ENCODE data around the gene NFKBIB. TPM values are rescaled to one million over a fixed set of nuclear protein-coding genes. Genes with fewer than 3 reads are reported as not detected.
A peak's percentile ranks its signal among the peaks of the same experiment; 100 is the strongest.
"Not testable (repeated sequence)": the region's sequence is repeated elsewhere in the genome, so short reads cannot be mapped to it uniquely, and the experiment has no call there.

The NFKBIB gene
- total and polyA plus RNA-seq, 3 experiments from 2014 or later = 15.6 to 116 (median 107) TPM

DNA sequence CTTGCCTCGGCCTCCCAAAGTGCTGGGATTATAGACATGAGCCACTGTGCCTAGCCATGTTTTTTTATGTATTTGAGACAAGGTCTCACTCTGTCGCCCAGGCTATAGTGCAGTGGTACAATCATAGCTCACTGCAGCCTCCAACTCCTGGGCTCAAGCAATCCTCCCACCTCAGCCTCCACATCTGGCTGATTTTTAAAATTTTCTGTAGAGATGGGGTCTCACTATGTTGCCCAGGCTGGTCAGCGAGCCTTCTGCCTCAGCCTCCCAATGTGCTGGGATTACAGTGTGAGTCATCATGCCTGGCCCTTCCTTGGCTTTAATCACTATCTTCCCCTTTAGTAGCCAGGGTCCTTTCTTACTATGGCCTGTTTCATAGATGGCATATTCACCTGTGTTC lies 15.1 kb upstream of the NFKBIB start:
- H3K4me1 Mint-ChIP-seq = peaks cover 2 to 15% (median 4%) of the 10 kb centered on the region in 3 donors
- POLR2A ChIA-PET, H3K27me3 Mint-ChIP-seq: not testable (repeated sequence)

DNA sequence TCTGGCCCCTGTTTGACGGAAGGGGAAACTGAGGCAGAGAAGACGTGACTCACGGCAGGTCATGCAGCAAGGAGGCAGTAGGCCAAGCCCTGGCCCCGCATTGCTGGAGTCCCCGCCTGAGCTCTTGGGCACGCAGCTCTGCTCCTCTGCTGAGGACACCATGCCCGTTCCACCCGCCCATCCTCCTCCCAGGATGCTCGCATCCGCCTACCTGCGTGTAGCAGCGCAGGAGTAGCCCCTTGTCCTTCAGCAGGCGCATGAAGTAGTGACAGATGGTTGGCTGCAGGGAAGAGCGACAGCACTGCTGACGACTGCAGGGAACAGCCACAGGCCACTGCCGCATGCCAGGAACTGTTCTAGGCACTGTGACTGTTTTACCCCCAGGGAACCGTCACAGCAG lies 10.9 kb upstream of the NFKBIB start:
- H3K4me1 Mint-ChIP-seq = peaks cover 0 to 5% (median 2%) of the 10 kb centered on the region in 3 donors
- POLR2A ChIA-PET = no interaction called here

More for the DNA sequence above, 15.1 kb upstream of the NFKBIB start:
- H3K36me3 ChIP-seq (ENCODE audit: insufficient read depth, low read length) = peaks cover 11% of the 10 kb centered on the region
- H3K4me3 Mint-ChIP-seq; H3K9me3 Mint-ChIP-seq; H3K27me3 ChIP-seq (ENCODE audit: insufficient read depth, low read length, poor library complexity, severe bottlenecking); H3K9me3 ChIP-seq (ENCODE audit: low read length); H3K4me3 ChIP-seq (ENCODE audit: low read length); H3K27ac ChIP-seq (ENCODE audit: low read depth, low read length); DNase-seq: not testable (repeated sequence)
- Mint-ChIP-seq H3K36me3 (peaks cover 0 to 46% (median 4%) of the 10 kb centered on the region in 3 donors), H3K27ac (peak overlapping the region in 4 of 8 donors; percentile 8 to 47 (median 32))
- CTCF ChIA-PET = interaction anchor here (1.3 kb wide), 1 partner anchor 15 kb away, joined by 3 read pairs; no protein-coding TSS in a partner anchor
- H3K4me1 ChIP-seq (ENCODE audit: insufficient read depth, low read length) = peaks cover 20% of the 10 kb centered on the region

DNA sequence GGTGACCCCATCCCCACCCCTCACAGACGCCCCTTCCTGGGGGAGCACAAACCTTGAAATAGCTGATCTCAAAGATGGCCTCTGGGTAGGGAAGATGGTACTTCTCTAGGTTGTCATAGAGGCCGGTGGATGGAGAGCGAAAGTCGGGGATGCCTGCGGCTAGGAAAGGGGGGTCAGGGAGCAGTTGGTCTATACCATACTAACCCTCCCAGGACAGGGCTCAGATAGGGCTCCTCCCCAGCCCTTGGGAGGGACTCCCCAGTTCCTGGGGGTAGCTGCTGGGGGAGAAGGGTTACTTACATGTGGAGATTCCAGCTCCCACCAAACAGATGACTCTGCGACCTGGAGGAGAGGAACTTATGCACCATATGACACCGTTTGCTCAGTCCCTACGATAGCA lies 10.0 kb upstream of the NFKBIB start:
- H3K9me3 ChIP-seq (ENCODE audit: low read length) = no peaks in the 10 kb centered on the region
- no peaks in the 10 kb centered on the region for H3K9me3 Mint-ChIP-seq
- POLR2A ChIA-PET = no interaction called here
- H3K36me3 Mint-ChIP-seq = peaks cover 0 to 46% (median 11%) of the 10 kb centered on the region in 3 donors
- CTCF ChIA-PET = interaction anchor here (1.4 to 5.4 kb wide), 2 partner anchors 13 to 40 kb away, joined by 4 to 30 read pairs; partner anchors contain the start of genes MRPS12, RINL and SARS2
- H3K27me3 ChIP-seq (ENCODE audit: insufficient read depth, low read length, poor library complexity, severe bottlenecking) = no peaks in the 10 kb centered on the region
- no peak overlapping the region for H3K4me3 Mint-ChIP-seq
- H3K4me1 Mint-ChIP-seq = peaks cover 0 to 8% (median 4%) of the 10 kb centered on the region in 3 donors
- H3K27ac ChIP-seq (ENCODE audit: low read depth, low read length) = no peak overlapping the region
- H3K4me1 ChIP-seq (ENCODE audit: insufficient read depth, low read length) = peaks cover 6% of the 10 kb centered on the region
- peak overlapping the region in 2 of 8 donors; percentile 43 to 54 for H3K27ac Mint-ChIP-seq
- no peak for DNase-seq
- no peak overlapping the region for H3K4me3 ChIP-seq (ENCODE audit: low read length)
- peaks cover 11% of the 10 kb centered on the region for H3K36me3 ChIP-seq (ENCODE audit: insufficient read depth, low read length)
- no peaks in the 10 kb centered on the region for H3K27me3 Mint-ChIP-seq

More for the DNA sequence above, 10.9 kb upstream of the NFKBIB start:
- Histone ChIP-seq H3K27ac (ENCODE audit: low read depth, low read length) (no peak overlapping the region), H3K9me3 (ENCODE audit: low read length) (no peaks in the 10 kb centered on the region), H3K36me3 (ENCODE audit: insufficient read depth, low read length) (peaks cover 11% of the 10 kb centered on the region), H3K4me1 (ENCODE audit: insufficient read depth, low read length) (peaks cover 6% of the 10 kb centered on the region), H3K27me3 (ENCODE audit: insufficient read depth, low read length, poor library complexity, severe bottlenecking) (no peaks in the 10 kb centered on the region), H3K4me3 (ENCODE audit: low read length) (no peak overlapping the region)
- H3K27ac Mint-ChIP-seq = peak overlapping the region in 2 of 8 donors; percentile 42 to 67
- no peaks in the 10 kb centered on the region for H3K9me3 Mint-ChIP-seq
- no peaks in the 10 kb centered on the region for H3K27me3 Mint-ChIP-seq
- H3K36me3 Mint-ChIP-seq = peaks cover 0 to 46% (median 8%) of the 10 kb centered on the region in 3 donors
- H3K4me3 Mint-ChIP-seq = no peak overlapping the region
- no peak for DNase-seq
- CTCF ChIA-PET = interaction anchor here (1.4 to 5.4 kb wide), 3 partner anchors 12 to 120 kb away, joined by 4 to 30 read pairs (median 8); partner anchors contain the start of genes MRPS12, RINL and SARS2

DNA sequence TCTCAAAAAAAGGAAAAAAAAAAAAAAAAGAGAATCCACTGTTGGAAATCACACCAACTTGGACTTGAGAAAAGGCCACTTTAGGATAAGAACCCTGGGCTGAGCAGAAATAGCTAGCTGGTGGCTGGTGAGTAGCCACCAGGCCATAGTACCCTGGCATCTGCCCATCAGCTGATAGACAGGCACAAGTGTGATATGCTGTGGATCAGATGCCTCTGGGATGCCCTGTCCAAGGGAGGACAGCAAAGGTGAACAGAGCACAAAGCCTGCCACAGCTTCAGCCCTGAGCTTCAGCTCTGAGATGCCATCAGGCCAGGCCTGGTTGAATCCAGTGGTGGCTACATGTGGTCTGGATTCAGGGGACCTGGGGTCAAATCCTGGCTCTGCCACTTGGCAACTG lies 9.1 kb upstream of the NFKBIB start:
- H3K27me3 Mint-ChIP-seq = no peaks in the 10 kb centered on the region
- POLR2A ChIA-PET = no interaction called here
- H3K36me3 Mint-ChIP-seq = peaks cover 0 to 50% (median 11%) of the 10 kb centered on the region in 3 donors

DNA sequence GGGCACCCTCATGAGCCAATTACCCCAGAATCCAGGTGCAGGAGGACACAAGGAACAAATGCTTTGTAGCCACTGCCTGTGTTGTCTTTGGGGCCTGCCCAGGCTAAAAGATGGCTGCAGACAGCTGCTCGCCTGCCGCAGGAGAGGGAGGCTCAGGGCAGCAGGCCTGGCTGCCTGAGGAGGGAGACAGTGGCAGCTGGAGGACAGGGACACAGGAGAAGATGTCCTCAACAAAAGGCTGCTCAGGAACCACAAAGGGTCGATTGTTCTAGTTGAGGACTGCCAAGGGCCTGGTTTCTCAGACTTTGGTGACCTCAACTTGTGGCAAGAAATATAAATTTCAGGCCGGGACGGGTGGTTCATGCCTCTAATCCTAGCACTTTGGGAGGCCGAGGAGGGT lies 8.0 kb upstream of the NFKBIB start:
- Histone ChIP-seq H3K27ac (ENCODE audit: low read depth, low read length) (no peak overlapping the region), H3K4me3 (ENCODE audit: low read length) (no peak overlapping the region), H3K36me3 (ENCODE audit: insufficient read depth, low read length) (peaks cover 11% of the 10 kb centered on the region), H3K4me1 (ENCODE audit: insufficient read depth, low read length) (peaks cover 6% of the 10 kb centered on the region), H3K9me3 (ENCODE audit: low read length) (no peaks in the 10 kb centered on the region), H3K27me3 (ENCODE audit: insufficient read depth, low read length, poor library complexity, severe bottlenecking) (no peaks in the 10 kb centered on the region)
- H3K4me1 Mint-ChIP-seq = peaks cover 0 to 9% (median 6%) of the 10 kb centered on the region in 3 donors
- no peaks in the 10 kb centered on the region for H3K9me3 Mint-ChIP-seq
- H3K27ac Mint-ChIP-seq = no peak overlapping the region
- POLR2A ChIA-PET = no interaction called here
- CTCF ChIA-PET = interaction anchor here (1.4 kb wide), 1 partner anchor 39 kb away, joined by 4 read pairs; the partner anchor contains the start of genes MRPS12 and SARS2
- H3K36me3 Mint-ChIP-seq = peaks cover 0 to 48% (median 11%) of the 10 kb centered on the region in 3 donors
- no peaks in the 10 kb centered on the region for H3K27me3 Mint-ChIP-seq
- no peak for DNase-seq
- H3K4me3 Mint-ChIP-seq = no peak overlapping the region

More for the DNA sequence above, 9.1 kb upstream of the NFKBIB start:
- H3K4me1 ChIP-seq (ENCODE audit: insufficient read depth, low read length) = peaks cover 6% of the 10 kb centered on the region
- Mint-ChIP-seq H3K27ac (no peak overlapping the region), H3K9me3 (no peaks in the 10 kb centered on the region), H3K4me1 (peaks cover 0 to 9% (median 6%) of the 10 kb centered on the region in 3 donors), H3K4me3 (no peak overlapping the region)
- no peak overlapping the region for H3K4me3 ChIP-seq (ENCODE audit: low read length)
- H3K36me3 ChIP-seq (ENCODE audit: insufficient read depth, low read length) = peaks cover 11% of the 10 kb centered on the region
- CTCF ChIA-PET = interaction anchor here (5.4 kb wide), 1 partner anchor 14 kb away, joined by 30 read pairs; the partner anchor contains the start of gene RINL
- no peaks in the 10 kb centered on the region for H3K9me3 ChIP-seq (ENCODE audit: low read length)
- no peak for DNase-seq
- no peak overlapping the region for H3K27ac ChIP-seq (ENCODE audit: low read depth, low read length)
- H3K27me3 ChIP-seq (ENCODE audit: insufficient read depth, low read length, poor library complexity, severe bottlenecking) = no peaks in the 10 kb centered on the region

DNA sequence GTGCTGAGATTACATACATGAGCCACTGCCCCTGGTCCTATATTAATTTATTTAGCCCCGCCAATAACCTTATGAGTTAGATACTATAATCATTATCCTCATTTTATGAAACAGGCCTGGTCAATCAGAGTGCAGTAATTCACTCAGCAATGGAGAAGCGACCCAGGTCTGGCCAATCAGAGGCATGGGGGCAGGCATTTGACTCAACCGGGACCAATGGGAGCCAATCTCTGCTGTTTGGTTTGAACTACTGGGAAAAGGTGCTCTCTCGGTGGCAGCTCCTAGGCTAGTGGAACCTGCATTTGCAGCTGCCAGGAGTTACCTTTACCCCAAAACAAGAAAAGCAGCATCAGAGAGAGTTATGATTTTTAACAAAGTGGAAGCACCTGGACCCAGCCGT lies 6.9 kb upstream of the NFKBIB start:
- Mint-ChIP-seq H3K27me3 (no peaks in the 10 kb centered on the region), H3K4me1 (peaks cover 10 to 14% (median 10%) of the 10 kb centered on the region in 3 donors), H3K27ac (peak overlapping the region in 3 of 8 donors; percentile 36 to 76 (median 54)), H3K9me3 (no peaks in the 10 kb centered on the region), H3K4me3 (peak overlapping the region in 1 of 7 donors; percentile 35), H3K36me3 (peaks cover 0 to 45% (median 13%) of the 10 kb centered on the region in 3 donors)
- Histone ChIP-seq H3K4me1 (ENCODE audit: insufficient read depth, low read length) (peaks cover 2% of the 10 kb centered on the region), H3K4me3 (ENCODE audit: low read length) (no peak overlapping the region), H3K9me3 (ENCODE audit: low read length) (no peaks in the 10 kb centered on the region), H3K27ac (ENCODE audit: low read depth, low read length) (no peak overlapping the region), H3K36me3 (ENCODE audit: insufficient read depth, low read length) (peaks cover 11% of the 10 kb centered on the region), H3K27me3 (ENCODE audit: insufficient read depth, low read length, poor library complexity, severe bottlenecking) (no peaks in the 10 kb centered on the region)
- ChIA-PET POLR2A (no interaction called here), CTCF (interaction anchor here (1.1 kb wide), 1 partner anchor 490 kb away, joined by 3 read pairs; the partner anchor contains the start of gene FAM98C)
- no peak for DNase-seq

DNA sequence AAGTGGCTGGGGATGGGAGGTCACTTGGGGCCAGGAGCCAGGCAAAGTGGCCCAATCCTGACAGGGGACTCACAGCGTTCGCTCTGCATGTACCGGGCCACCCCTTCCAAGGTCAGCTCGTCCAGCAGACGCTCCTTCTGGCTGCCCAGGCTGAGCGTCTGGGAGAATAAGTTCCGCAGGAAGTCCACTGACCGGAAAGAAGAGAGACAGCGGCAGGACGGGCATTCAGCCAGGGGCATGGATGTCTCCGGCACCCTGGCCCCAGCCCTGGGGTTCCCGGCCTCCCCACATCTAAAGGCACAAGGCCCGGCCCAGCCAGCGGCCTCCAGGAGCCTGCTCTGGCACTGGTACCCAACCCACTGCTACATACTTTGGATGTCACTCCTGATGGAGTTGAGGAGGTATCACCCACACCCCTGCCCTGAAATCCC lies 6.4 kb upstream of the NFKBIB start:
- POLR2A ChIA-PET = no interaction called here
- Histone ChIP-seq H3K27me3 (ENCODE audit: insufficient read depth, low read length, poor library complexity, severe bottlenecking) (no peaks in the 10 kb centered on the region), H3K27ac (ENCODE audit: low read depth, low read length) (no peak overlapping the region), H3K4me1 (ENCODE audit: insufficient read depth, low read length) (peaks cover 8% of the 10 kb centered on the region), H3K4me3 (ENCODE audit: low read length) (no peak overlapping the region), H3K9me3 (ENCODE audit: low read length) (no peaks in the 10 kb centered on the region), H3K36me3 (ENCODE audit: insufficient read depth, low read length) (peaks cover 7% of the 10 kb centered on the region)
- H3K27ac Mint-ChIP-seq = peak overlapping the region in 1 of 8 donors; percentile 76
- peaks cover 0 to 40% (median 13%) of the 10 kb centered on the region in 3 donors for H3K36me3 Mint-ChIP-seq
- H3K4me1 Mint-ChIP-seq = peaks cover 14 to 19% (median 15%) of the 10 kb centered on the region in 3 donors
- H3K4me3 Mint-ChIP-seq = no peak overlapping the region
- H3K27me3 Mint-ChIP-seq = no peaks in the 10 kb centered on the region
- no peaks in the 10 kb centered on the region for H3K9me3 Mint-ChIP-seq
- CTCF ChIA-PET = interaction anchor here (1.1 kb wide), 1 partner anchor 491 kb away, joined by 3 read pairs; the partner anchor contains the start of gene FAM98C
- no peak for DNase-seq

DNA sequence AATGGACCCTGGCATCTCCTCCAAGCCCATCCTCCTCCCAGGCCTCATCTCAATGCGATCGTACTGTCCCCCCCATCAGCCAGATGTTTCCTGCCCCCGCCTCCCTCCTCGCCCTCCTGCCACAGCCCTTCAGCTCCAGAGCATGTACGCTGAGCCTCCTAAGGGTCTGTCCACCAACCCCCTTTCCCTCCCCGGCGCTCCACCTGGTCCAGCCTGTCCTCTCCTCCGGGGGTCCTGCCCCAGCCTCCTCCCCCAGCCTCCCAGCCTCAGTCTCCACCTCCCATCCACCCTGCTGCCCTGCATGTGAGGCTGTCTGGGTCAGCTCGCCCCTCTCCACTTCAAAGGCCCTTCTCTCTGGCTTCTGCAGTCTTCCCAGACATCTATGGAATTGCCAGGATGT lies 4.8 kb upstream of the NFKBIB start:
- POLR2A ChIA-PET = no interaction called here
- Histone ChIP-seq H3K4me1 (ENCODE audit: insufficient read depth, low read length) (peaks cover 15% of the 10 kb centered on the region), H3K36me3 (ENCODE audit: insufficient read depth, low read length) (no peaks in the 10 kb centered on the region), H3K4me3 (ENCODE audit: low read length) (no peak overlapping the region), H3K27ac (ENCODE audit: low read depth, low read length) (no peak overlapping the region), H3K9me3 (ENCODE audit: low read length) (no peaks in the 10 kb centered on the region), H3K27me3 (ENCODE audit: insufficient read depth, low read length, poor library complexity, severe bottlenecking) (no peaks in the 10 kb centered on the region)
- Mint-ChIP-seq H3K4me1 (peaks cover 26 to 33% (median 30%) of the 10 kb centered on the region in 3 donors), H3K36me3 (peaks cover 0 to 35% (median 11%) of the 10 kb centered on the region in 3 donors), H3K4me3 (no peak overlapping the region), H3K9me3 (no peaks in the 10 kb centered on the region), H3K27me3 (peaks cover 0 to 2% of the 10 kb centered on the region in 2 donors), H3K27ac (peak overlapping the region in 4 of 8 donors; percentile 3 to 68 (median 44))
- CTCF ChIA-PET = no interaction called here
- DNase-seq = no peak

Measured in CD8-positive, alpha-beta memory T cell (primary cell).